LHCN-M2 (cell line): ENCODE data around the gene CCDC183. TPM values are rescaled to one million over a fixed set of nuclear protein-coding genes. Genes with fewer than 3 reads are reported as not detected.
"Not testable (repeated sequence)": the region's sequence is repeated elsewhere in the genome, so short reads cannot be mapped to it uniquely, and the experiment has no call there.

Experiments
- DNase-seq: peaks from one replicate; pipeline ENCODE4 v3.0.0-alpha.2; 2012; ENCODE audit warnings: low read depth
- total RNA-seq: library from RNA; depleted of rRNA; stranded (reverse); fragments of >200 nt; gene quantifications from 2 replicates; pipeline ENCODE4 v1.2.3, GENCODE V29; 2014

CCDC183 gene
- total RNA-seq, 1 experiment from 2014 or later, result 1.4 TPM

DNA sequence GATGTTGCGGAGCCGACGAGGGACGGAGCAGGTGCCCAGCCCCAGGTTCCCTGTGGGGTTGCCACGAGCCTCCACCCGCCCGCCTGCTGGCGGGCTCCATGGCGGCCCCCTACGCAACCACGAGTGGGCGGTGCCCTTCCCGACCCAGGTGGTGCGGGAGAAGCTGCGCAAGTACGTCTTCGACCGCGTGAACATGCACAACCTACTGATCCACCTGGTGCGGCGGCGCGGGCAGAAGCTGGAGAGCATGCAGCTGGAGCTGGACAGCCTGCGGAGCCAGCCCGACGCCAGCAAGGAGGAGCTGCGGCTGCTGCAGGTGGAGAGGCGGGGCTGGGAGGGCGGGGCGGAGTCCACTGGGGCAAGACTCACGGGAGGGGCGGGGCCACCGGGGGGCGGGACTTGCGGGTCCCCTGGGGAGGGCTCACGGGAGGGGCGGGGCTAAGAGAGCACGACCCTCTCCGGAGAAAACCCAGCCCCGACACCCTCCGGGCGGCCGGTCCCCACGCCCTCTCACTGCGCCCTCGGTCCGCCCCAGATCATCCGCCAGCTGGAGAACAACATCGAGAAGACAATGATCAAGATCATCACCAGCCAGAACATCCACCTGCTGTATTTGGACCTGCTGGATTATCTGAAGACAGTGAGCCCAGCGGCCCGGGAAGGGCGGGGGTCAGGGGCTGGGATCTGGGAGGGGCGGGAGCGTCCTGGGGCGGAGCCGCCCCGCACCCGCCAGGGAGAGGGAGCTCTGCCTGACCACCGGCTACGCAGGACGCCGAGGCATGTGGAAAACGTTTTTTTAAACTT is 3.9 kb downstream of the CCDC183 start:
- DNase-seq, result no peak

GRCh38 chr9:136802321-136802720 is 6.2 kb downstream of the CCDC183 start:
- DNase-seq, result no peak

- DNase-seq, result not testable (repeated sequence)
These were observed 6.9 kb downstream of the CCDC183 start for GRCh38 chr9:136803009-136803550.

- no peak for DNase-seq
These were observed 7.7 kb downstream of the CCDC183 start for GRCh38 chr9:136803551-136804508.

GRCh38 chr9:136804509-136805206 is 8.5 kb downstream of the CCDC183 start:
- DNase-seq, result no peak

DNA sequence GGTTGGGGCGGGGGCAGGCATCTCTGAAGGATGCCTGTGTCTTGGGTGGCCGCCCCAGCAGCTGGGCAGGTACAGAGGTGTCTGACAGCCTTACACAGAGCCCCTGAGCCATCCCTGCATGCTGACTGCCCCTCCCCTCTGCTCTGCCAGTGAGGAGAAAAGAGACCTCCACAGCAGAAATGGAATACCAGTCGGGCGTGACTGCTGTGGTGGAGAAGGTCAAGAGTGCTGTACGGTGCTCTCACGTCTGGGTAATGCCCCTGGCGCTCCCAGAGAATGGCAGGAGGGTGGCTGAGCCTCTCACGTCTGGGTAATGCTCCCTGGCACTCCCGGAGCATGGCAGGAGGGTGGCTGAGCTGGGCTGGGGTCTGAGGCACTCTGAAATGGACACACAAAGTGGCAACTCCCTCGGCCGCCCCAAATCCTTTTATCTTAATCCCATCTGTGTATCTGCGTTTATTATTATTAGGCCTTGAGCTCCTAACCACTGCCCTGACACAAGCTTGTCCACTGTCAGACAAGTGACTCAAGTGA is 9.1 kb downstream of the CCDC183 start:
- DNase-seq, result no peak

GRCh38 chr9:136806067-136806466 is 9.9 kb downstream of the CCDC183 start:
- DNase-seq, result no peak

GRCh38 chr9:136806631-136807201 is 10.6 kb downstream of the CCDC183 start:
- no peak for DNase-seq

GRCh38 chr9:136807281-136808074 is 11.3 kb downstream of the CCDC183 start, which contains the start of gene RABL6:
TSS of gene RABL6 (plus strand) at chr9:136807948. CDS start at chr9:136808197, 249 bp downstream.
- DNase-seq, result peak; percentile 65

DNA sequence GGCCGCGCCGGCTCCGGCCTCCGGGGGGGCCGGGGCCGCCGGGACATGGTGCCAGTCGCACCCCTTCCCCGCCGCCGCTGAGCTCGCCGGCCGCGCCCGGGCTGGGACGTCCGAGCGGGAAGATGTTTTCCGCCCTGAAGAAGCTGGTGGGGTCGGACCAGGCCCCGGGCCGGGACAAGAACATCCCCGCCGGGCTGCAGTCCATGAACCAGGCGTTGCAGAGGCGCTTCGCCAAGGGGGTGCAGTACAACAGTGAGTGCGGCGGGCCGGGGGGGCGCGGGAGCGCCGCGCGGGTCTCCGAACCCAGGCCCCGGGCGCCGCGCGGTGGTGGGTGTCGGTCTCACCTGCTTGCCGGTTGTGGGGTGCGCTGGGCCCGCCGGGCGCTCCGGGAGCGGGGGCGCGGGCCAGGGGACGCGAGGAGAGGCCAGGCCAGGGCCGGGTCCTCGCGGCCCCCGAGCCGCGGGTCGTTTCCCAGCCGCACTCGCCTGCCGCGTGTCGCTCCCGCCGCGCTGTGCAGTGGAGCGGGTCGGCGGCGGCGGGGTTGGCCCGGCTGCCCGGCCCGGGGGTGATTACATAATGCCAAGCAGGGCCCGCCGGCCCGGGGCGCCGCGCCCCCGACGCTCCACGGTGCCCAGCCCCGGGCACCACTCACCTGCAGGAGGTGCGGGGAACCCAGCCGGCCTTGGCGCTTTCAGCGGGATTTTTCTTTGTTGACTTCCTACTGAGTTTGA is 12.1 kb downstream of the CCDC183 start:
- DNase-seq, result no peak

DNA sequence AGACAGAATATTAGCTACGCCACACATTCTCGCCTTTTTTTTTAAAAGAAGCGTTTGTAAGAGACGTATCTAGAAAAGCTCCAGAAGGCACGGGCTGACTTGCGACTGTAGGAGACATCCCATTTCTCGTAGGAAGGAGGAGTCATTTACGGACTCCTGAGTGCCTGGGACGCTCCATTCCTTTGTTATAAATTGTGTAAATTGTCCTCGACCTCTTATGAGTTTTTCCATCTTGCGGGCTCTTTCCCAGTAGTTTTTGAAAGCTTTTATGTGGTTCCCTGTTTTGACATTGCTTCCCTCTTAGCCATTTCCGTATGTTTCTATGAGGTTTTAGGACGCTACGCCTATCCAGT is 12.6 kb downstream of the CCDC183 start:
- DNase-seq, result no peak

GRCh38 chr9:136814725-136815421 is 18.7 kb downstream of the CCDC183 start:
- DNase-seq, result no peak

- DNase-seq, result no peak
These were observed 19.3 kb downstream of the CCDC183 start for GRCh38 chr9:136815422-136815782.

DNA sequence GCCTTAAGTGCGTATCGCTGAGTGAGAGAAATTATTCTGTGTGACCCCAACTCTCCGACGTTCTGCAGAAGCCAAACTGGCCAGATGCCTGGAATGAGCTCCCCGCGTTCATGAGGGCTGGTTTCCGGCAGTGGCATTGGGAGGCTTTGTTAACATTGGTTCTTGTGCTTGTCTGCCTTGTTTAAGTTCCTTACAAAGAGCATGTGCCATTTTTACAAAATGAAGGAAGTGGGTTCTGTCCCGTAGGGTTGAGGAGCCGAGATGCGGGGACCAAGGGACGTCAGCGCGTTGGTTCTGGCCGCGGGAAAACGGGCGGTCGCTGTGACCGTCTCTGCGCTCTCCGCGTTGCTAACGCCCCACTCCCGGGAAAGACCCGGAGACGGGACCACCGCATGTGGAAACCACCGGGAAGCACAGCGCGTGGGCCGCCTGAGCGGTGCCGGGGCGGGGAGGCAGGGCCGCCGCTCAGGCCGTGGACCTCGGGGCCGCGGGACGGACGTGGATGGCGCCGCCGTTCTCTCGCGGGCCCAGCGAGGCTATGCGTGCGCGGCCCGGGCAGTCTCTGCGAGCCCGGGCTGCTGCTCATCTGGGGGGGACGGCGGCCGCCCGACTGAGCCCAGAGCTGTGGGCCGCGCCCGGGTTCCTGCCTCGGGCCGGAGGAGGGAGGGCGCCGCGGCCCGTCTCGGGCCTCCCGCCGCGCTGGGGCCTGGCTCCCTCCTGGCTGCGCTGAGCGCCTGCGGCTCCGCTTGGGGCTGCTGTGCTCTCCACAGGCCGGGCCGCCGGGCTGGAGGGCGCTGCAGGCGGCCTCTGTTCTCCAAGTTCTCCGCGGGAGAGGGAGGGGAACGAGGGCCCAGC is 25.1 kb downstream of the CCDC183 start:
- no peak for DNase-seq

DNA sequence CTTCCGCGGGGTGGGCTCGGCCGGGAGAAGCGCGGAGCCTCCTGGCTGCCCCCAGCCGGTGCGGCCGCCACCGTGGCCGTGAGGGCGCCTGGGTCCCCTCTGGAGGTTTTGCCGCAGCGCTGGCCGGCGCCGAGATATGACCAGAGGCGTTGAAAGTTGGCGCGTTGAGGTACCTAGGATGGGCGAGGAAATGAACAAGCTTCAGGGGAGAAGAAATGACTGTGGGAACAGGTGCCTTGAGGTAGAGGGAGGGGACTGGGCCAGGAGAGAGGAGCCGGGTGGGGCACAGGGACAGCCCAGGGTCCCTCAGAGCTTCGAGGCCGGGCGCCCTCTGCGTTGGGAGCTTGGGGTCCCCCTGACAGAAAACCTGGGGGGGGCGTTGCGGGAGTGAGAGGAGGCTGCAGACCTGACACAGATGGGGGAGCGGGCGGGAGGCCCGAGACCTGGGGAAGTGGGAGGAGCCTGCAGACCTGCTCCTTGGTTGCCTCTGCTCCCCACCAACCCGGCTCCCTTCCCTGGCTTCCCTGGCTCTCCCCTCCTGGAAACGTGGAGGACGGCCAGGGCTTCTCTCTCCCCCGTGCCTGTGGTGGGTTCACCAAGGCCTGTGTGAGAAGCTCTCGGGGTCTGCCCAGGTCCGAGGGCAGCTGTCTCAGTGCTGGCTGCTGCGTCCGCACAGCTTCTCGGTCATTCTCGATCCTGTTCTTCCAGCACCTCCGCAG is 25.8 kb downstream of the CCDC183 start:
- no peak for DNase-seq

DNA sequence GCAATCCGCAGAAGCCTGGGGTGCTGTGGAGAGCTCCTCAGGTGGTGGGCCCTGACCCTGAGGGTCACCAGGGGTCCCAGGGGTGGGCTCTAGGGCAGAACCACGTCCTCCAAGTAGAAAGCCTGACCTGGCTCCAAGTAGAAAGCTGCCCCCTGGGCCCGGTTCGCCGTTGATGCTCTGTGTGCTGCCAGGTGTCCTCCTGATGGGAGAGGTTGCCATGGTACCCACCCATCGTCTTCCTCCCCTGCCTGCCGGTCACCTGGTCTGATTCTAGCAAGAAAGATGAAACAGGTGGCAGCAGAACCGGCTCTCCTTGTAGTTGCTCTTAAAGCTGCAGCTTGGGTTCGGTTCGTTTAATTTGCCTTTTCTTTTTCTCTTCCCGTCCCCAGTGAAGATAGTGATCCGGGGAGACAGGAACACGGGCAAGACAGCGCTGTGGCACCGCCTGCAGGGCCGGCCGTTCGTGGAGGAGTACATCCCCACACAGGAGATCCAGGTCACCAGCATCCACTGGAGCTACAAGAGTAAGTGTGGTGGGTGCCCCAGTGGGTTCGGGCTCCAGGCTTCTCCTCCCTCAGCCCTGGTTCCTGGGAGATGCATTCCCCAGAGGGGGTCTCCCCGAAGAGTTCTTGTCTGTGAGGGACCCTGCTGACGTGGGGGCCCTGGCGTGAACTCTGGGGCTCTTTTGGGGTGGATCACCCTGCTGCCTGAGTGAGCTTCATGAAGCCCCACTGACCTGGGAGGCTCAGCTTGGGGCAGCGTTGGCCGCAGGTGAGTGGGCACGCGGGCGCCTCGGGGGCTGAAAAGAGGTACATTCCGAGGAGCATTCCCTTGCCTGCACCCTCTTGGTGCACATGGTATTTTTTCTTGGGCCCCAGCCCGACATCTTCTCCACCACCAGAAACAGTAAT is 27.3 kb downstream of the CCDC183 start:
- no peak for DNase-seq
